OCI-LY7 (cell line): ENCODE data around the gene CFC1B.
"Not testable (repeated sequence)": the region's sequence is repeated elsewhere in the genome, so short reads cannot be mapped to it uniquely, and the experiment has no call there.

Experiments used
- CTCF ChIP-seq: fragments of 200-600 bp; sonication (generic); conservative IDR thresholded peaks from 2 replicates; pipeline ENCODE4 v1.5.1; 2014; ENCODE audit warnings: mild to moderate bottlenecking, antibody characterized with exemption, low read length, moderate library complexity, mixed read lengths
- EZH2phosphoT487 ChIP-seq: fragments of 200-600 bp; sonication (generic); IDR thresholded peaks from 2 replicates; pipeline ENCODE4 v1.6.1; 2018; ENCODE audit warnings: low read depth, borderline replicate concordance, mild to moderate bottlenecking, mixed run types, antibody characterized with exemption, low read length, moderate library complexity, mixed read lengths

DNA sequence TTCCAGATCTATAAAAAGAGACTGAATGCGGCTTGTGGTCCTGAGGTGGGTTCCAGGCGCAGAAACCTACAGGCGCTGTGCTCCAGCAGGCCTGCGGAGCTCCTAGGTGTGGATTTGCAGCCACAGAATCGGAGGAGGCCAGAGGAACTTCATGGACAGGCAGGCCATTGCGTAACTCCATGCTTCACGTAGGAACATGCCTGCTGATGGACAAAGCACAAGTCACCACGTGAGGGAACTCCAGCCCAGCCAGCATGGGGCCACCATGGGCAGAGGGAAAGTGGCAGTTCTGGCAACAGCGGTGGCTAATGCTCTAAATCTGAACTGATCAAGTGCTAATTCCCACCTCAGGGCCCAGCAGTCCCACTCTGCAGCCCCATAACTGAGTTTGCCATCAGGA is 17.2 kb downstream of the CFC1B start:
- TF ChIP-seq EZH2phosphoT487, CTCF: not testable (repeated sequence)
